HG02678 (cell line): ENCODE measurements around the gene POLR2C.
"Not testable (repeated sequence)": the region's sequence is repeated elsewhere in the genome, so short reads cannot be mapped to it uniquely, and the experiment has no call there.

ENCODE experiments used
- ATAC-seq: cut with Tn5 transposase; IDR thresholded peaks from one replicate; pipeline ENCODE4 v1.9.1; 2021; ENCODE audit warnings: mild to moderate bottlenecking, moderate library complexity; ENCODE audit not compliant: unreplicated experiment

Gene POLR2C

GRCh38 chr16:57478396-57479204, 16.1 kb downstream of the POLR2C start:
- ATAC-seq, result no peak

- no peak for ATAC-seq
Measured at GRCh38 chr16:57479205-57479975, 16.9 kb downstream of the POLR2C start.

GRCh38 chr16:57479976-57480753, 17.7 kb downstream of the POLR2C start:
- ATAC-seq, result no peak

- no peak for ATAC-seq
Measured at GRCh38 chr16:57480754-57481230, 18.3 kb downstream of the POLR2C start.

- no peak for ATAC-seq
Measured at GRCh38 chr16:57481421-57481820, 18.9 kb downstream of the POLR2C start.

GRCh38 chr16:57482845-57483545, 20.5 kb downstream of the POLR2C start:
- no peak for ATAC-seq

- ATAC-seq, result no peak
Measured at GRCh38 chr16:57483725-57484514, 21.4 kb downstream of the POLR2C start.

GRCh38 chr16:57484515-57485005, 22.1 kb downstream of the POLR2C start:
- ATAC-seq, result no peak

- ATAC-seq, result no peak
Measured at GRCh38 chr16:57485091-57485915, 22.8 kb downstream of the POLR2C start.

- peak; percentile 92 for ATAC-seq
Measured at GRCh38 chr16:57485916-57486857, 23.7 kb downstream of the POLR2C start, which contains the start of gene DOK4. Gene DOK4 (minus strand): TSS chr16:57486493. CDS start chr16:57479507, 6,986 bp downstream.

GRCh38 chr16:57486858-57487834, 24.7 kb downstream of the POLR2C start:
- ATAC-seq, result no peak

GRCh38 chr16:57489229-57489628, 26.8 kb downstream of the POLR2C start:
- no peak for ATAC-seq

GRCh38 chr16:57493767-57494166, 31.3 kb downstream of the POLR2C start:
- ATAC-seq, result no peak

GRCh38 chr16:57497121-57497520, 34.6 kb downstream of the POLR2C start:
- ATAC-seq, result no peak

GRCh38 chr16:57498031-57498430, 35.6 kb downstream of the POLR2C start:
- ATAC-seq, result no peak

GRCh38 chr16:57499941-57500340, 37.5 kb downstream of the POLR2C start:
- not testable (repeated sequence) for ATAC-seq
